Skeletal muscle satellite cell (primary cell): Measurements from ENCODE around the gene CEACAM20.
"Not testable (repeated sequence)": the region's sequence is repeated elsewhere in the genome, so short reads cannot be mapped to it uniquely, and the experiment has no call there.

ENCODE experiments used
- H3K27me3 ChIP-seq: 2 replicates; pipeline ENCODE4 v1.7.0; 2013; ENCODE audit warnings: low read length; ENCODE audit not compliant: control insufficient read depth, insufficient read depth
- H3K36me3 ChIP-seq: 2 replicates; pipeline ENCODE4 v1.7.0; 2013; ENCODE audit warnings: mild to moderate bottlenecking, control low read depth, low read length; ENCODE audit not compliant: insufficient read depth
- H3K4me1 ChIP-seq: 2 replicates; pipeline ENCODE4 v1.7.0; 2013; ENCODE audit warnings: low read length; ENCODE audit not compliant: control insufficient read depth, insufficient read depth
- H3K4me2 ChIP-seq: 2 replicates; pipeline ENCODE4 v1.7.0; 2013; ENCODE audit warnings: mild to moderate bottlenecking, low read length
- H3K4me3 ChIP-seq: 2 replicates; pipeline ENCODE4 v1.7.0; 2013; ENCODE audit warnings: low read length
- H3K9ac ChIP-seq: 2 replicates; pipeline ENCODE4 v1.7.0; 2013; ENCODE audit warnings: mild to moderate bottlenecking, low read depth, low read length, moderate library complexity
- H3K9me3 ChIP-seq: replicated peaks from 2 replicates; pipeline ENCODE4 v1.7.0; 2013; ENCODE audit warnings: mild to moderate bottlenecking, control low read depth, low read length

The CEACAM20 gene

DNA sequence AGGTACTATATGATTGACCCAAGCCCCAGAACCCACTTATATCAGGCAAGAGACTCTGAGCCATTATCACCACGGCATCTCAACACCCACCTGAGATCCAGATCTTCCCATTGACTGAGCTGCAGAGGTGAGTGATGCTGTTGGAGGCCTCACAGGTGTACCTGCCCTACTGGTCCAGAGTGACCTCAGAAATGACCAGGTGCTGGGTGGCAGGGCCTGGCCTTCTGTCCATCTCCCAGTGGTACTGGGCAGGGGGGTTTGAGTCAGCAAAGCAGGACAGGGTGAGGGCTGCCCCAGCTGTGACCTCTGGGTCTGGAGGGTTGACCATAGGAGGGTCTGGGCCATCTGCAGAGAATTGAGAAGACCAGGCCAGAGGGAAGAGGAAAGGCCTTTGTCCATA is 13.2 kb upstream of the CEACAM20 start:
- Histone ChIP-seq H3K4me2 (no peak overlapping the region), H3K9ac (no peak overlapping the region), H3K9me3 (no peaks in the 10 kb centered on the region), H3K27me3 (peaks cover 16% of the 10 kb centered on the region), H3K4me3 (no peak overlapping the region), H3K36me3 (no peaks in the 10 kb centered on the region), H3K4me1 (no peaks in the 10 kb centered on the region)

DNA sequence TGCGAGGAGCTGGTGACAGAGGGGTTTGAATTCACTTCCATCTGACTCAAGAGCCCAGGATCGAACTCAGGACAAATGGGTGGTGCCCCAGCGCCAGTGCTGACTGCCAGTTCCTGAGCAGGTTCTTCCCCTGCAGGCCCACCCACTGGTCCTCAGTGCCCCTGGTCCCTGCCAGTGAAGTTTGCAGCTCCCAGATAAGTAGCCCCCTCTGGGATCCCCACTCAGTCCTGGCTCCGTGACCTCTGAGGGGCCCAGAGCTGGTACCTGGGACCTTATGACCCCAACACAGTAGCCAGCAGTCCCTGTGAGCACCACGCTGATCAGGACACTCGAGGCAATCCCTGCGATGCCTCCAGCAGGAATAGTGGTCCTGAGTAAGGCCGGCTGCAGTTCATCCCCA is 11.3 kb upstream of the CEACAM20 start:
- Histone ChIP-seq H3K27me3 (peaks cover 23% of the 10 kb centered on the region), H3K36me3 (no peaks in the 10 kb centered on the region), H3K9me3 (no peaks in the 10 kb centered on the region), H3K4me2 (no peak overlapping the region), H3K4me3 (no peak overlapping the region), H3K9ac (no peak overlapping the region), H3K4me1 (no peaks in the 10 kb centered on the region)

DNA sequence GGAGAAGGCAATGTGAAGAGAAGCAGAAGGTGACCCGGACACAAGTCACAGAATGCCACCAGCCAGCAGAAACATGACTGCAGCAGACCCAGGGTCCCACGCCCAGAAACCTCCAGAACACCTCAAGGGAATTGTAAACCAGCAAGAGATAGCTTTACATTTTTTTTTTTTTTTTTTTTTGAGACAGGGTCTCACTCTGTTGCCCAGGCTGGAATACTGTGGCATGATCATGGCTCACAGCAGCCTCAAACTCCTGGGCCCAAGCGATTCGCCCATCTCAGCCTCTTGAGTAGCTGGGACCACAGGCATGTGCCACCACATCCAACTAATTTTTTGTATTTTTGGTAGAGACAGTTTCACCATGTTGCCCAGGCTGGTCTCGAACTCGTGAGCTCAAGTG is 10.5 kb upstream of the CEACAM20 start:
- no peak overlapping the region for H3K4me2 ChIP-seq

DNA sequence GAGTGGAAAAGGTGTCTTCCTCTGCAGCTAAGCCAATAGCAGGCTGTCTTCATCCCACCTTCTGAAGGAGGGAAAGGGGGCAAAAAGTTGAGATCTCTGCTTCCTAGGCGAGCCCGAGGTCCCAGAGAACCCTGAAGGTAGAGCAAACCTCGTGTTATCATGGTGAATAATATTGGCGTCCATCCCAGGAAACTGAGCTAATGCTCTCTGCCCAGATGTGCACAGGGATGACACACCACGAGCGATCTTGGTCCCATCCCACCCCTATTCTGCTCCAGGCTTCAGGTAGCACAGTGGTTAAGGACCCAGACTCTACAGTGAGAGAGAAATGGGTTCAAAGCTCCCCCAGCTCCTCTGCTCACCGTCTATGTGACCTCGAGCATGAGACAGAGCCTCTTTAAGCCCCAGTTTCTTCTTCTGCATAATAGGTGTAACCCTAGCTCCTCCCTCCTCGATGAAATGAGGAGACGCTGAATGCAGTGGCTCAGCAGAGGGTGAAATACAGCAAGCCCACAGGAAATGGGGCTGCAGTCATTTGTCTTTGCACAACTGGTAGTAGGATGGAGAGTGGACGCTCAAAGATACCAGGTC is 9.9 kb upstream of the CEACAM20 start:
- Histone ChIP-seq H3K36me3 (no peaks in the 10 kb centered on the region), H3K4me1 (no peaks in the 10 kb centered on the region), H3K4me3 (no peak overlapping the region), H3K9ac (no peak overlapping the region), H3K9me3 (no peaks in the 10 kb centered on the region), H3K4me2 (no peak overlapping the region), H3K27me3 (peaks cover 25% of the 10 kb centered on the region)

More for the DNA sequence above, 10.5 kb upstream of the CEACAM20 start:
- Histone ChIP-seq H3K4me1 (no peaks in the 10 kb centered on the region), H3K9me3 (no peaks in the 10 kb centered on the region), H3K9ac (no peak overlapping the region), H3K36me3 (no peaks in the 10 kb centered on the region), H3K4me3 (no peak overlapping the region), H3K27me3 (peaks cover 25% of the 10 kb centered on the region)

DNA sequence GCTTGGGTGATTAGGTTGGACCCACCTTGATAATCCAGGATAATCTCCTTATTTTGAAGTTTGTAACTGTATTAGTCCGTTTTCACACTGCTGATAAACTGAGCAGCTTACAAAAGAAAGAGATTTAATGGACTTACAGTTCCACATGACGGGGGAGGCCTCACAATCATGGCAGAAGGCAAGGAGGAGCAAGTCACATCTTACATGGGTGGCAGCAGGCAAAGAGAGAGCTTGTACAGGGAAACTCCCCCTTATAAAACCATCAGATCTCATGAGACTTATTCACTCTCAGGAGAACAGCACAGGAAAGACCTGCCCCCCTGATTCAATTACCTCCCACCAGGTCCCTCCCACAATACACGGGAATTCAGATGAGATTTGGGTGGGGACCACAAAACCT is 5.9 kb upstream of the CEACAM20 start:
- not testable (repeated sequence) for H3K9me3 ChIP-seq, H3K4me2 ChIP-seq, H3K4me3 ChIP-seq, H3K9ac ChIP-seq, H3K4me1 ChIP-seq, H3K36me3 ChIP-seq
- H3K27me3 ChIP-seq, result peaks cover 19% of the 10 kb centered on the region

DNA sequence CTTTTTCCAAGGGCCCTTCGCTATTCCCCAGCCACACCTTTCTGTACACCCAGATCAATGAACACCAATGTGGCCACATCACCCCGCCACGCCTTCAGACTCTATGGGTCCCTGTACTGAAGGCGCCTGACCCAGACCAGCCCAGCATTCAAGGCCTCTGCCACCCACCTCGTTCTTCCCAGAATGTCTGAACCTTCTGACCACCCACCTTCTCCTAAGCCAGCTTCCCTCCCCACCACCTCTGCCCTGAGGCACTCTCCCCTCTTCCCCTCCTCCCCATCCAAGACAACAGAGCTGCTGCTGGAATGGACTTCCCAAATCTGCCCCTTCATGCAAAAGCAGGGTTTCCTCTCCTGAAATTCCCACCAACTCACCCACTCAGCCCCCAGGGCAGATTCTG is 3.3 kb upstream of the CEACAM20 start:
- Histone ChIP-seq H3K36me3 (no peaks in the 10 kb centered on the region), H3K9ac (no peak overlapping the region), H3K4me3 (no peak overlapping the region), H3K4me2 (no peak overlapping the region), H3K9me3 (no peaks in the 10 kb centered on the region), H3K4me1 (no peaks in the 10 kb centered on the region), H3K27me3 (peaks cover 22% of the 10 kb centered on the region)

DNA sequence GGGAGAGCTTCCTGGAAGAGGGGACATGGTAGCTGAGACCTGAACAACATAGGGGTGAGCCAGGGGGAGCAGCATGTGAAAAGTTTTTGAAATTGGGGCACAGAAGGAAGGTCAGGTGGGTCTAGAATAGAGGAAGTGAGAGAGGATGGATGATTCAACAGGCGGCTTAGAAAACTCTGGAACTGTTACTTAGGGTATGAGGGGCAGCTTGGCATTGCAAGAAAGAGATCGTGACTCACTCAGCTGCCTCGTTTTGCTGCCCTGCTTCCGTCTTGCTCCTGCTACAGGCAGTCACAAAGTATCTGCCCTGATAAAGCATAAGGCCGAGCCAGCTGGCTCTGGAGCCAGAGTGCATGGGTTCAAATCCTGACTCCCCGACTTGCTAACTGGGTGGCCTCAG is 1.3 kb upstream of the CEACAM20 start:
- no peaks in the 10 kb centered on the region for H3K4me1 ChIP-seq
- H3K4me2 ChIP-seq, result no peak overlapping the region
- no peak overlapping the region for H3K4me3 ChIP-seq
- no peaks in the 10 kb centered on the region for H3K9me3 ChIP-seq
- no peak overlapping the region for H3K9ac ChIP-seq
- no peaks in the 10 kb centered on the region for H3K36me3 ChIP-seq
- H3K27me3 ChIP-seq, result peaks cover 18% of the 10 kb centered on the region

DNA sequence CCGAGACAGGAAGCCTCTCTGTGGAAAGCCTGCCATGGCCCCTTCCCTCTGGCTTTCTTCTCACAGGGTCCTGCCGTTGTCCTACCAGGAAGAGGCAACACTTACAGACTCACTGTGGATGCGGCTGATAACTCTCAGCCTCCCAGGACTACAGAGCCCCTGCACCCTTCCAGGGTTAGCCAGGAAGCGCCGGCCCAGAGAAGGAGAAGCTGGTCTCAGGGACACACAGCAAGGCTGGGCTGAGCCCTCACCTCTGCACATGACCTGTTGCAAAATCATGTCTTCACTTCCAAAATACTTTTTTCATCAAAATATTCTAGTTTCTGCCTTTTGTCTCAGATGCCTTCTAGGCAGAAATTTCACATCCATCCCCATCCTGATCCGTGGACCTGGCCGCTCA is 1.9 kb downstream of the CEACAM20 start:
- no peaks in the 10 kb centered on the region for H3K9me3 ChIP-seq
- no peaks in the 10 kb centered on the region for H3K4me1 ChIP-seq
- peaks cover 26% of the 10 kb centered on the region for H3K27me3 ChIP-seq

DNA sequence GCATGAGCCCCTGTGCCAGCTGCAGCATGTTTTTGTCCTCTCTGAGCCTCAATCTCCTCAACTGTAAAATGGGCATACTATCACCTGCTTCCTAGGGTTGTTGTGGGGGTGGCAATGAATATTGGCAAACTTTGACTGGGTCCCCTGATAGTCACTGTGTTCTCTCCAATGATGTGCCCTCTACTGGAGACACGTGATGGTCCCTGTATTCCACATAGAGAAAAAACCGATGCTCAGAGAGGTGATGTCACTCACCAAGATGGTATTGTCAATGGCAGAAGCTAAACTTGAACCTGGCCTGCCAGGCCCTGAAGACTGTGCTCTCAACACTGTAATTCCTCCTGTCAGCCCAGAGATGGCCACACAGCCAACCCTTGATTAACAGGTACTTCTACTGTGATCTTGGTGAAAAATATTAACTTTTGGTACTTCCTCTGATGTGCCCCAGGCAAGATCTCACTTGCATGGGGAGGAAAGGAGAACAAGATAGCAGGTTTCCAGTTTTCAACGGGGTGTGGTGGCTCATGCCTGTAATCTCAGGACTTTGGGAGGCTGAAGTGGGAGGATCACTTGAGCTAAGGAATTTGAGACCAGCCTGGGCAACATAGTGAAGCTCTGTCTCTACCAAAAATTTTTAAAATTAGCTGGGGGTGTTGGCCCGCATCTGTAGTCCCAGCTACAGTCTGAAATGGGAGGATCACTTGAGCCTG is 3.6 kb downstream of the CEACAM20 start:
- H3K36me3 ChIP-seq, result no peaks in the 10 kb centered on the region

More for the DNA sequence above, 1.9 kb downstream of the CEACAM20 start:
- H3K36me3 ChIP-seq, result no peaks in the 10 kb centered on the region
- H3K4me3 ChIP-seq, result no peak overlapping the region
- no peak overlapping the region for H3K9ac ChIP-seq
- no peak overlapping the region for H3K4me2 ChIP-seq

DNA sequence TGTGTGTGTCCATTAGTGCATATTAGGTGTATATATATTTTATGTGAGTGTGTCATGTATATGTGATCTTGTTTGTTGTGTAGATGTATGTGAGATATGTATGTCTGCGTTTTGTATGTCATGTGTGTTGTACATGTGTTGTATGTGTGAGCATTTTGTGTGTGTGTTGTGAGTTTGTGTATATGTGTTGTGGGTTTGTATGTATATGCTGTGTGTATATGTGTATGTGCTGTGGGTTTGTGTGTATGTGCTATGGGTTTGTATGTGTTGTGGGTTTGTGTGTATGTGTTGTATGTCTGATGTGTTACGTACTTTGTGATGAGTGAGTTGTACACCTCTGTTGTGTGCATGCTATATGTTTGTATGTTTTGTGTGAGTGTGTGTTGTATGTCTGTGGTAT is 8.1 kb downstream of the CEACAM20 start:
- H3K4me1 ChIP-seq, result no peaks in the 10 kb centered on the region
- H3K36me3 ChIP-seq, result no peaks in the 10 kb centered on the region
- no peak overlapping the region for H3K4me2 ChIP-seq
- no peaks in the 10 kb centered on the region for H3K9me3 ChIP-seq
- H3K4me3 ChIP-seq, result no peak overlapping the region
- H3K9ac ChIP-seq, result no peak overlapping the region
- H3K27me3 ChIP-seq, result peaks cover 15% of the 10 kb centered on the region

More for the DNA sequence above, 3.6 kb downstream of the CEACAM20 start:
- Histone ChIP-seq H3K9me3 (no peaks in the 10 kb centered on the region), H3K27me3 (peaks cover 26% of the 10 kb centered on the region), H3K9ac (no peak overlapping the region), H3K4me1 (no peaks in the 10 kb centered on the region), H3K4me2 (no peak overlapping the region), H3K4me3 (no peak overlapping the region)

DNA sequence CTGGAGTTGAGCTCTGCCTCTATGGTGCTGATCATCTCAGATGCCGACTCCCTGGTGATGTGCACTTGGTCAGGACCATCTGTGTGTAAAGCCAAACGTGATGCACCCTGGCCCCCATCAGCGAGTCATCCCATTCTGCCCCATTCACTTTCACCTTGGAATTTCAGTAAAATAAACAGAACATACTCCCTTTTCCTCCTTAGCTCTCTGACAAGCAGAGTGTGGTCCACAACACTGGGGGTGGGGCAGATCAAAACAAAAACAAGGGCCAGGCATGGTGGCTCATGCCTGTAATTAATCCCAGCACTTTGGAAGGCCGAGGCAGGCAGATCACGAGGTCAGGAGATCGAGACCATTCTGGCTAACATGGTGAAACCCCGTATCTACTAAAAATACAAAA is 12.3 kb downstream of the CEACAM20 start:
- Histone ChIP-seq H3K27me3 (peaks cover 5% of the 10 kb centered on the region), H3K9me3 (no peaks in the 10 kb centered on the region), H3K4me3 (no peak overlapping the region), H3K4me2 (no peak overlapping the region), H3K36me3 (no peaks in the 10 kb centered on the region), H3K9ac (no peak overlapping the region), H3K4me1 (no peaks in the 10 kb centered on the region)

DNA sequence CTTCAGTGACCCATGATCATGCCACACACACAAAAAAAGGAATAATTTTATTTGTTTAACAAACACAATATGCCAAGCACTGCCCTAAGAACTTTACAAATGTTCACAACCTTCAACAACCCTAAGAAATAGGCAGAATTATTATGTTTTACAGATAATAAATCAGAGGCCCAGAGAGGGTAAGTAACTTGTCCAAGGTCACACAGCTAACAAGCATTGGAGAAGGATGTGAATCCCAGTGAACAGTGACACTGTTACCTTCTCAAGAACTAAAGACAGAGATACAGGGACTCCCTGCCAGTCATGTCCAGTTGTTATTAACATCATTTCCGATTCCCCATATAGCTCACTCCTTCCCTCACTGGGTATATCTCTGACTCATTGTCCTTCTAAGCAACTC is 13.6 kb downstream of the CEACAM20 start:
- H3K9me3 ChIP-seq, result no peaks in the 10 kb centered on the region

More for the DNA sequence above, 13.6 kb downstream of the CEACAM20 start:
- Histone ChIP-seq H3K36me3 (no peaks in the 10 kb centered on the region), H3K4me2 (no peak overlapping the region), H3K4me1 (no peaks in the 10 kb centered on the region), H3K9ac (no peak overlapping the region), H3K27me3 (peaks cover 5% of the 10 kb centered on the region), H3K4me3 (no peak overlapping the region)
